Parathyroid adenoma (tissue), 2 donors: Measurements from ENCODE around the gene CD36.
"Not testable (repeated sequence)": the region's sequence is repeated elsewhere in the genome, so short reads cannot be mapped to it uniquely, and the experiment has no call there.

Experiments used
- H2AFZ ChIP-seq: fragments of 300-600 bp; sonication (generic); one replicate; pipeline ENCODE4 v1.7.0; 2017; ENCODE audit warnings: antibody characterized with exemption, mild to moderate bottlenecking
- H3K27ac ChIP-seq: fragments of 300-600 bp; sonication (generic); one replicate; pipeline ENCODE4 v1.7.0; 2017
- H3K27me3 ChIP-seq: fragments of 300-600 bp; sonication (generic); one replicate; pipeline ENCODE4 v1.7.0; 2017; ENCODE audit warnings: low read length; ENCODE audit not compliant: control insufficient read depth, insufficient read depth
- H3K36me3 ChIP-seq: fragments of 300-600 bp; sonication (generic); one replicate; pipeline ENCODE4 v1.7.0; 2017; ENCODE audit warnings: low read length; ENCODE audit not compliant: control insufficient read depth, insufficient read depth
- H3K4me1 ChIP-seq: fragments of 300-600 bp; sonication (generic); one replicate; pipeline ENCODE4 v1.7.0; 2017; ENCODE audit warnings: control low read depth
- H3K4me2 ChIP-seq: fragments of 300-600 bp; sonication (generic); one replicate; pipeline ENCODE4 v1.7.0; 2017; ENCODE audit warnings: low read length
- H3K4me3 ChIP-seq: fragments of 300-600 bp; sonication (generic); one replicate; pipeline ENCODE4 v1.7.0; 2017; ENCODE audit warnings: low read depth, low read length
- H3K79me2 ChIP-seq: fragments of 300-600 bp; sonication (generic); one replicate; pipeline ENCODE4 v1.7.0; 2017; ENCODE audit warnings: control low read depth
- H3K9ac ChIP-seq: fragments of 300-600 bp; sonication (generic); one replicate; pipeline ENCODE4 v1.7.0; 2017; ENCODE audit warnings: mild to moderate bottlenecking
- H3K9me3 ChIP-seq: fragments of 300-600 bp; sonication (generic); one replicate; pipeline ENCODE4 v1.7.0; 2017; ENCODE audit warnings: low read length; ENCODE audit not compliant: control insufficient read depth
- TF ChIP-seq, protein P1 (sequence below): fragments of 300-600 bp; sonication (generic); IDR thresholded peaks from one replicate; pipeline ENCODE4 v1.7.0; 2017; ENCODE audit warnings: antibody characterized with exemption, mild to moderate bottlenecking
- donor health status: primary hyperparathyroidism.

CD36 gene

DNA sequence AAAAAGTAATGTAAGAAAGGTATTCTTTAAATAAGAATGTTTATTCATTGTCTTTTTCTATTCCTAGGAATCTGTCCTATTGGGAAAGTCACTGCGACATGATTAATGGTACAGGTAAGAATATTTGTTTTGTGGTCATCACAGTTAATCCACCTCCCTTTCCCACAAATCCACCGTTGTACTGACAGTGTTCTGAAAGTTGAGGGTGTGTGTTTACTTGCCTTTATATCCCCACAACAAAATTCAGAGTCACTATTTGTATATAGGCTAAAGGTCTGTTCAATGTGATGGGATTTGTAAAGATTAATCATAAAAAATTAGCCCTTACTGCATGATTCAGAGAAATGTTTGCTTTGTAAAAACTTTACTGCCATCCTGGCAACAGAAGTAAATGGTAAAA, 27.9 kb downstream of the CD36 start:
- Histone ChIP-seq H3K9me3 (no peaks in the 10 kb centered on the region), H3K4me2 (no peak overlapping the region), H3K4me1 (no peaks in the 10 kb centered on the region), H2AFZ (no peak overlapping the region), H3K9ac (no peak overlapping the region), H3K4me3 (no peak overlapping the region), H3K27me3 (no peaks in the 10 kb centered on the region), H3K79me2 (no peaks in the 10 kb centered on the region), H3K36me3 (no peaks in the 10 kb centered on the region), H3K27ac (no peak overlapping the region)
- TF ChIP-seq, protein P1, sequence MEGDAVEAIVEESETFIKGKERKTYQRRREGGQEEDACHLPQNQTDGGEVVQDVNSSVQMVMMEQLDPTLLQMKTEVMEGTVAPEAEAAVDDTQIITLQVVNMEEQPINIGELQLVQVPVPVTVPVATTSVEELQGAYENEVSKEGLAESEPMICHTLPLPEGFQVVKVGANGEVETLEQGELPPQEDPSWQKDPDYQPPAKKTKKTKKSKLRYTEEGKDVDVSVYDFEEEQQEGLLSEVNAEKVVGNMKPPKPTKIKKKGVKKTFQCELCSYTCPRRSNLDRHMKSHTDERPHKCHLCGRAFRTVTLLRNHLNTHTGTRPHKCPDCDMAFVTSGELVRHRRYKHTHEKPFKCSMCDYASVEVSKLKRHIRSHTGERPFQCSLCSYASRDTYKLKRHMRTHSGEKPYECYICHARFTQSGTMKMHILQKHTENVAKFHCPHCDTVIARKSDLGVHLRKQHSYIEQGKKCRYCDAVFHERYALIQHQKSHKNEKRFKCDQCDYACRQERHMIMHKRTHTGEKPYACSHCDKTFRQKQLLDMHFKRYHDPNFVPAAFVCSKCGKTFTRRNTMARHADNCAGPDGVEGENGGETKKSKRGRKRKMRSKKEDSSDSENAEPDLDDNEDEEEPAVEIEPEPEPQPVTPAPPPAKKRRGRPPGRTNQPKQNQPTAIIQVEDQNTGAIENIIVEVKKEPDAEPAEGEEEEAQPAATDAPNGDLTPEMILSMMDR, result no peak

- not testable (repeated sequence) for H3K4me3 ChIP-seq, H3K9me3 ChIP-seq, H2AFZ ChIP-seq, H3K36me3 ChIP-seq, H3K4me2 ChIP-seq, H3K27me3 ChIP-seq, H3K27ac ChIP-seq, H3K9ac ChIP-seq, H3K4me1 ChIP-seq, H3K79me2 ChIP-seq
These were observed 30.9 kb downstream of the CD36 start for GRCh38 chr7:80669367-80669766.

DNA sequence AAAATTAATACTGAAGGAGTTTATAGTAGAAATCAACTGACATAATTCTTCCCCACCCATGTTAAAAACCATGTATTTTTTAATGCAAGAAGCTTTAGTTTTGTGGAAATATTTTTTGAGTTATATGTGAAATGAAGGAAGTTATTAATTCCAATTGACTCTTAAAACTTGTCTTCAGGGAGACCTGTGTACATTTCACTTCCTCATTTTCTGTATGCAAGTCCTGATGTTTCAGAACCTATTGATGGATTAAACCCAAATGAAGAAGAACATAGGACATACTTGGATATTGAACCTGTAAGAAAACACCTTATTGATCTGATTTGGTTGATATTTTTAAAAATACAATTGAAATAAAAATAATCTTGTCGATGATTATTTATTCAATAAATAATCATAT, 33.3 kb downstream of the CD36 start:
- Histone ChIP-seq H3K27ac (no peak overlapping the region), H3K9me3 (no peaks in the 10 kb centered on the region), H3K36me3 (no peaks in the 10 kb centered on the region), H3K4me1 (no peaks in the 10 kb centered on the region), H3K79me2 (no peaks in the 10 kb centered on the region), H3K4me3 (no peak overlapping the region), H3K27me3 (no peaks in the 10 kb centered on the region), H3K9ac (no peak overlapping the region), H3K4me2 (no peak overlapping the region), H2AFZ (no peak overlapping the region)
- TF ChIP-seq, protein P1, result no peak

DNA sequence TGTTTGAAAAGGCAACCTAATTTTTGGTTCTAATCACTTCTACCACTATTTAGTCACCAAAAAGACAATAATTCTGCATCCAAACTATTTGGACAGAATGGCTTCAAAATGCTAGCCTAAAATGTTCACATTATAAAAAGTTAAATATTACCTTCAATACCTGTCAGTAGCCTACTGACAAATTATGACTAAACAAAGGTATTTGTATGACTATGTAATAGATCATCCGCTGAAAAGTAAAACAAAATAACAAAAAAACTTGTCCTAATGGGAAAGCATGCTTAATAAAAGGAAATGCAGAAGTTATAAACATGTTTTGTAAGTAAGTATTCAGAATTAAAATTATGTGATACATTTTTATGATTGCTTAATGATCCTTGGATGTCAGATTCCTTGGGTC, 36.6 kb downstream of the CD36 start:
- TF ChIP-seq, protein P1, result no peak
- Histone ChIP-seq H3K4me3 (no peak overlapping the region), H3K36me3 (no peaks in the 10 kb centered on the region), H2AFZ (no peak overlapping the region), H3K27me3 (no peaks in the 10 kb centered on the region), H3K79me2 (no peaks in the 10 kb centered on the region), H3K9ac (no peak overlapping the region), H3K4me1 (no peaks in the 10 kb centered on the region), H3K9me3 (no peaks in the 10 kb centered on the region), H3K27ac (no peak overlapping the region), H3K4me2 (no peak overlapping the region)

DNA sequence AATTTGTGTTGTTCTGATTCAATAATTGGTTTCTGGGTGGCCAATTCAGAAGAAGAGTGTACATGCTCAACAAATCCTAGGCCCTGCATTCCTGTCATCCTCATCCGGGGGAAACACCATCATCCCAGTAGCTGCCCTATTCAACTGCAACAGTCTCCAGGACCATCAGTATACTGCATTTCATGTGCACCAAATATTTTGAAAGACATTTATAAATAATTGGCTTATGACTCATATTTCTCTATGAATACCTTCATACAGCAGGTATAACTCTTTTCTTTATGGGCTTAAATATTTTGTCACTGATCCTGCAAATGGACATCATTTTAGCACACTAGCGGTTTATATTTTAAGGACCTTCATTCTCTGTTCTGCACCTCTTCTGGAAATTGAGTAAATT, 38.0 kb downstream of the CD36 start:
- no peak overlapping the region for H3K4me3 ChIP-seq
- H3K9me3 ChIP-seq, result no peaks in the 10 kb centered on the region
- no peaks in the 10 kb centered on the region for H3K27me3 ChIP-seq
- no peaks in the 10 kb centered on the region for H3K36me3 ChIP-seq
- no peak overlapping the region for H3K4me2 ChIP-seq
- TF ChIP-seq, protein P1, result no peak
- no peaks in the 10 kb centered on the region for H3K79me2 ChIP-seq
- H3K27ac ChIP-seq, result no peak overlapping the region
- H3K4me1 ChIP-seq, result no peaks in the 10 kb centered on the region
- no peak overlapping the region for H3K9ac ChIP-seq
- no peak overlapping the region for H2AFZ ChIP-seq
